ENCODE results near the gene ACTR2. TPM values are rescaled to one million over a fixed set of nuclear protein-coding genes. Genes with fewer than 3 reads are reported as not detected.

ACTR2 gene
- total RNA-seq, 4 donors from 2014 or later = 34.4 to 43.9 (median 35.8) TPM

- Histone ChIP-seq H3K9me3 (no peaks in the 10 kb centered on the region), H3K27ac (no peak overlapping the region), H3K4me3 (no peak overlapping the region), H3K4me1 (peaks cover 8 to 12% of the 10 kb centered on the region in 2 donors), H3K36me3 (no peaks in the 10 kb centered on the region), H3K27me3 (no peaks in the 10 kb centered on the region)
- ATAC-seq = no peak
- no peak for DNase-seq
- in situ Hi-C loops (cut with MboI; ENCODE audit: low sequenced_read_pairs in 4 of 4) = loop anchor here in 1 of 4 donors (25.0 kb wide), 1 partner anchor 288 kb away; no protein-coding TSS in a partner anchor
- TF ChIP-seq POLR2A (IDR thresholded peaks at IDR 0.05) (no peak), CTCF (IDR thresholded peaks at IDR 0.05 in 4 of 5, conservative IDR thresholded peaks at IDR 0.05 in 1 of 5) (no peak)
- intact Hi-C loops (cut with DNase I; ENCODE audit: low total_unique reads) = no loop called here
Measured at GRCh38 chr2:65199891-65200290, 27.7 kb upstream of the ACTR2 start.

DNA sequence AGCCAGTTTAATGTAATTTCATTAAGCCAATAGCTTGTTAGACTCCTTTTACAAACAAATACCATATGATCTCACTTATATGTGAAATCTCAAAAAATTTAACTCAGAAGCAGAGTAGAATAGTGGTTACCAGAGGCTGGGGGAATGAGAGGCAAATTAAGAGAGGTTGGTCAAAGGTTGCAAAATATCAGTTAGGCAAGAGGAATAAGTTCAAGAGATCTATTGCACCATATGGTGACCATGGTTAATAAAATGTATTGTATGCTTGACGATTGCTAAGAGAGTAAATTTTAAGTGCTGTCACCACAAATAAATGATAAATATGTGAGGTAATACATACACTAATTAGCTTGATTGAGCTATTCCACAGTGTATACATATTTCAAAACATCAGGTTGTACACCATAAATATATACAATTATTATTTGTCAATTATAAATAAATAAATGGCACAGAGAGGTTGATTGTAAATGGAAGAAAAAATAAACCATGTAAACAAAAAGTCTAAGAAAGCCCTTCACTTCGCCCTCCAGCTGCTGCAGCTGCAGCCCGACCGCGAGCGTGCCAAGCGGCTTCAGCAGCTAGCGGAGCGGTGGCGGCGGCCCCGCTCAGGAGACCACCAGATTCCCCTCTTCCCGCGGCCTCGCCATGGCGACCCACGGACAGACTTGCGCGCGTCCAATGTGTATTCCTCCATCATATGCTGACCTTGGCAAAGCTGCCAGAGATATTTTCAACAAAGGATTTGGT, 23.0 kb upstream of the ACTR2 start:
- H3K27me3 ChIP-seq = no peaks in the 10 kb centered on the region
- in situ Hi-C loops (cut with MboI; ENCODE audit: low sequenced_read_pairs in 4 of 4) (no loop called here), intact Hi-C loops (cut with DNase I; ENCODE audit: low total_unique reads) (no loop called here)
- H3K36me3 ChIP-seq = no peaks in the 10 kb centered on the region
- no peaks in the 10 kb centered on the region for H3K9me3 ChIP-seq
- DNase-seq = no peak
- no peak overlapping the region for H3K4me3 ChIP-seq
- no peaks in the 10 kb centered on the region for H3K4me1 ChIP-seq
- no peak for ATAC-seq
- no peak for TF ChIP-seq CTCF (IDR thresholded peaks at IDR 0.05 in 4 of 5, conservative IDR thresholded peaks at IDR 0.05 in 1 of 5)
- TF ChIP-seq POLR2A (IDR thresholded peaks at IDR 0.05) = no peak
- no peak overlapping the region for H3K27ac ChIP-seq

DNA sequence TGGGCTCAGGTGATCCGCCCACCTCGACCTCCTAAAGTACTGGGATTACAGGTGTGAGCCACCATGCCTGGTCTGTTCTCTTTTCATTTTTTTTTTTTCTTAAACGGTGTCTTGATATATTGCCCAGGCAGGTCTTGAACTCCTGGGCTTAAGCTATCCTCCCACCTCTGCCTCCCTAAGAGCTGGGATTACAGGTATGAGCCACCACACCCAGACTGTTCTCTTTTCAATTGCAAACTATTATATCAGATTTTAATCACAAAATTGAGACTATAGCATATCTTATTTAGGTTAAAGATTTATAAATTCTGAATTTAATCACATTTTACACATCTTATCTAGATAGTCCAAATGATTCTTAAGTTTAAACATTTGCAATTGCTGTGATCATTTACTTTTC, 15.5 kb upstream of the ACTR2 start:
- Histone ChIP-seq H3K27me3 (no peaks in the 10 kb centered on the region), H3K27ac (no peak overlapping the region), H3K9me3 (no peaks in the 10 kb centered on the region), H3K4me1 (no peaks in the 10 kb centered on the region), H3K36me3 (no peaks in the 10 kb centered on the region), H3K4me3 (no peak overlapping the region)
- ATAC-seq (no peak), DNase-seq (no peak)
- TF ChIP-seq CTCF (IDR thresholded peaks at IDR 0.05 in 4 of 5, conservative IDR thresholded peaks at IDR 0.05 in 1 of 5) (no peak), POLR2A (IDR thresholded peaks at IDR 0.05) (no peak)
- in situ Hi-C loops (cut with MboI; ENCODE audit: low sequenced_read_pairs in 4 of 4) = no loop called here
- intact Hi-C loops (cut with DNase I; ENCODE audit: low total_unique reads) = no loop called here

DNA sequence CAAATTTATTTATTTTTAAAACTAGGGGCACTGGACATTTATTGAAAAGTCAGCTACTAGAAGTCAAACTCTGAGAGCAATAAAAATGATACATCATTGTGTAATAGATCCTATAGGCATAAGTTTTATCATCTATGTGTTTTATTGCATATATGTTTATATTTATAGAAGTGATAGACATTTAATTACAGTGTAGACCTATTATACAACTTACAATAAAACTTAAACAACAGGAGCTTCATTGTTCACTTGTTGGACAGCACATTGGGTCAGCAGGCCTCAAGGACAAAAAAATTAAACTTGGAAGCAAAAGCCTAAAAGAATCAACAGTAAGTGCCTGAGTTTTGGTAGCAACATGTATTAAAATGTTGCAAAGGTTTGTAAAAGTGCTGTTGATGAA, 15.0 kb upstream of the ACTR2 start:
- Histone ChIP-seq H3K4me1 (no peaks in the 10 kb centered on the region), H3K27me3 (no peaks in the 10 kb centered on the region), H3K27ac (no peak overlapping the region), H3K4me3 (no peak overlapping the region), H3K9me3 (no peaks in the 10 kb centered on the region), H3K36me3 (no peaks in the 10 kb centered on the region)
- DNase-seq (no peak), ATAC-seq (no peak)
- intact Hi-C loops (cut with DNase I; ENCODE audit: low total_unique reads) = no loop called here
- no peak for TF ChIP-seq POLR2A (IDR thresholded peaks at IDR 0.05)
- TF ChIP-seq CTCF (IDR thresholded peaks at IDR 0.05 in 4 of 5, conservative IDR thresholded peaks at IDR 0.05 in 1 of 5) = no peak
- in situ Hi-C loops (cut with MboI; ENCODE audit: low sequenced_read_pairs in 4 of 4) = no loop called here

GRCh38 chr2:65213035-65213434, 14.6 kb upstream of the ACTR2 start:
- H3K4me3 ChIP-seq = no peak overlapping the region
- no peak for DNase-seq
- intact Hi-C loops (cut with DNase I; ENCODE audit: low total_unique reads) = no loop called here
- H3K27me3 ChIP-seq = no peaks in the 10 kb centered on the region
- TF ChIP-seq POLR2A (IDR thresholded peaks at IDR 0.05) (no peak), CTCF (IDR thresholded peaks at IDR 0.05 in 4 of 5, conservative IDR thresholded peaks at IDR 0.05 in 1 of 5) (no peak)
- no peak overlapping the region for H3K27ac ChIP-seq
- in situ Hi-C loops (cut with MboI; ENCODE audit: low sequenced_read_pairs in 4 of 4) = no loop called here
- H3K4me1 ChIP-seq = no peaks in the 10 kb centered on the region
- no peaks in the 10 kb centered on the region for H3K9me3 ChIP-seq
- ATAC-seq = no peak
- H3K36me3 ChIP-seq = no peaks in the 10 kb centered on the region

Data from gastrocnemius medialis (tissue), 4 donors.